Mesothelial cell of epicardium (in vitro differentiated cells): ENCODE measurements around the gene COL13A1. TPM values are rescaled to one million over a fixed set of nuclear protein-coding genes. Genes with fewer than 3 reads are reported as not detected.

ENCODE experiments used
- DNase-seq, 2 experiments: peaks; one replicate each; pipeline ENCODE4 v3.0.0; 2021; ENCODE audit warnings: low spot score in 2 of 2; ENCODE audit not compliant: unreplicated experiment in 2 of 2
- H3K27ac Mint-ChIP-seq: 2 replicates; pipeline ENCODE4 v1.8.0; 2021; ENCODE audit warnings: mixed read lengths
- H3K27me3 Mint-ChIP-seq: 2 replicates; pipeline ENCODE4 v1.8.0; 2021; ENCODE audit warnings: low read depth, mixed read lengths
- H3K36me3 Mint-ChIP-seq: 2 replicates; pipeline ENCODE4 v1.8.0; 2021; ENCODE audit warnings: mixed read lengths
- H3K4me1 Mint-ChIP-seq: 2 replicates; pipeline ENCODE4 v1.8.0; 2021; ENCODE audit warnings: mixed read lengths
- H3K4me3 Mint-ChIP-seq: 2 replicates; pipeline ENCODE4 v1.8.0; 2021; ENCODE audit warnings: mild to moderate bottlenecking, moderate library complexity, mixed read lengths
- H3K9me3 Mint-ChIP-seq: 2 replicates; pipeline ENCODE4 v1.8.0; 2021; ENCODE audit warnings: mixed read lengths
- CTCF ChIP-seq: fragments of 200-600 bp; sonication (generic); IDR thresholded peaks from one replicate; pipeline ENCODE4 v1.5.0; 2021; ENCODE audit warnings: antibody characterized with exemption; ENCODE audit not compliant: unreplicated experiment
- total RNA-seq: library from RNA; stranded (reverse); gene quantifications from 3 replicates; pipeline ENCODE4 v1.2.1, GENCODE V29; 2021

COL13A1 gene
- total RNA-seq, 1 donor from 2014 or later = 14.4 TPM

GRCh38 chr10:69949770-69950169 is 148.1 kb downstream of the COL13A1 start:
- H3K36me3 Mint-ChIP-seq = no peaks in the 10 kb centered on the region
- no peak for TF ChIP-seq CTCF
- H3K4me1 Mint-ChIP-seq = peaks cover 7% of the 10 kb centered on the region
- no peak overlapping the region for H3K27ac Mint-ChIP-seq
- no peaks in the 10 kb centered on the region for H3K27me3 Mint-ChIP-seq
- H3K9me3 Mint-ChIP-seq = no peaks in the 10 kb centered on the region
- no peak for DNase-seq
- no peak overlapping the region for H3K4me3 Mint-ChIP-seq

DNA sequence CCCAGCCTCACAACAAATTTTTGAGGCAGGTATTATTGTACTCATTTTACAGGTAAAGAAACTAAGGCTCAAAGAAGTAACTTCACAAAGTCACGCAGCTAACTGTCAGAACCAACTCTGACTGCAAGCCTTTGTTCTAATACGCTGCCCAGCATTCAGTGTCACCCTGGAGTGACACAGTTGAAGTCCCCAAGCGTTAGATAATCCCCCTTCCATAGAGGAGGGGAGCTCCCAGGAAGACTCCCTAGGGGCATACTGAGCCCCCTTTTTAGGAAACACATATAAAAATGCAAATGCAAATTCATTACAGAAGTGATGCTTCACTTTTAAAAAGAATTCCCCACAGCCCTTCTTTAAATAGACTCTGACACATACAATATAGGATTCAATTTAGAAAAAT is 150.0 kb downstream of the COL13A1 start:
- Mint-ChIP-seq H3K36me3 (no peaks in the 10 kb centered on the region), H3K4me1 (peaks cover 7% of the 10 kb centered on the region), H3K9me3 (no peaks in the 10 kb centered on the region), H3K27me3 (no peaks in the 10 kb centered on the region), H3K27ac (peak overlapping the region; percentile 16), H3K4me3 (no peak overlapping the region)
- no peak for TF ChIP-seq CTCF
- DNase-seq = no peak

- no peaks in the 10 kb centered on the region for H3K36me3 Mint-ChIP-seq
- H3K27ac Mint-ChIP-seq = peak overlapping the region; percentile 57
- TF ChIP-seq CTCF = no peak
- no peaks in the 10 kb centered on the region for H3K9me3 Mint-ChIP-seq
- no peak for DNase-seq
- H3K4me1 Mint-ChIP-seq = peaks cover 7% of the 10 kb centered on the region
- H3K27me3 Mint-ChIP-seq = no peaks in the 10 kb centered on the region
- H3K4me3 Mint-ChIP-seq = no peak overlapping the region
These were observed 150.5 kb downstream of the COL13A1 start for GRCh38 chr10:69952069-69952800.

GRCh38 chr10:69952821-69953221 is 151.1 kb downstream of the COL13A1 start:
- no peak for TF ChIP-seq CTCF
- DNase-seq = no peak
- H3K4me1 Mint-ChIP-seq = peaks cover 7% of the 10 kb centered on the region
- no peaks in the 10 kb centered on the region for H3K9me3 Mint-ChIP-seq
- H3K27me3 Mint-ChIP-seq = no peaks in the 10 kb centered on the region
- no peaks in the 10 kb centered on the region for H3K36me3 Mint-ChIP-seq
- no peak overlapping the region for H3K4me3 Mint-ChIP-seq
- H3K27ac Mint-ChIP-seq = peak overlapping the region; percentile 57

DNA sequence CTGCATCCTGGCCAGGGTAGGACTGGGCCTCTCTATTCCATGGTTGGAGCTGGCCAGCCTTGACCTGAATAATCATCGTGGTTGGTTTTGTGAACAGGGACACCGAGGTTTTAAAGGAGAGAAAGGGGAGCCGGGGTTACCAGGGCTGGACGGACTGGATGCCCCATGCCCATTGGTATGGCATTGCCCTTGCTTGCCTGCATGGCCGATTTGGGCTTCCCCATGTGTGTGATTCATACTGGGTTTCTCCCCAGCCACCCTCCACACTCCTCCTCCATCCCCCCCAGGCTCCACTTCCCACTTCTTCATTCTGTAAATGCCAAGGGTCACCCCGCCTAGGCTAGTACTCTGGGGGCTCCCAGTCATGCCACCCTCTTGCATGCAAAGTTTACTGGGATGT is 152.1 kb downstream of the COL13A1 start:
- Mint-ChIP-seq H3K9me3 (no peaks in the 10 kb centered on the region), H3K4me1 (peaks cover 7% of the 10 kb centered on the region), H3K36me3 (no peaks in the 10 kb centered on the region), H3K27ac (no peak overlapping the region), H3K27me3 (no peaks in the 10 kb centered on the region), H3K4me3 (no peak overlapping the region)
- no peak for TF ChIP-seq CTCF
- no peak for DNase-seq
